GM12801 (cell line): Measurements from ENCODE around the gene PELO.

Experiments used
- CTCF ChIP-seq: IDR thresholded peaks from one replicate; pipeline ENCODE4 v1.5.1; 2011; ENCODE audit warnings: control low read depth; ENCODE audit not compliant: insufficient read length; ENCODE audit errors: extremely low read depth

PELO gene

GRCh38 chr5:52796031-52796430 lies 8.3 kb downstream of the PELO start:
- no peak for TF ChIP-seq CTCF

GRCh38 chr5:52796516-52797103 lies 8.9 kb downstream of the PELO start:
- no peak for TF ChIP-seq CTCF

- TF ChIP-seq CTCF = no peak
Observed at GRCh38 chr5:52798938-52799337, 11.2 kb downstream of the PELO start.

- no peak for TF ChIP-seq CTCF
Observed at GRCh38 chr5:52799358-52799982, 11.8 kb downstream of the PELO start.

- TF ChIP-seq CTCF = no peak
Observed at GRCh38 chr5:52799983-52800393, 12.3 kb downstream of the PELO start.

- TF ChIP-seq CTCF = no peak
Observed at GRCh38 chr5:52800394-52801213, 12.9 kb downstream of the PELO start.

- TF ChIP-seq CTCF = no peak
Observed at GRCh38 chr5:52801329-52801728, 13.6 kb downstream of the PELO start.
